Measurements from ENCODE around the gene MBD2. TPM values are rescaled to one million over a fixed set of nuclear protein-coding genes. Genes with fewer than 3 reads are reported as not detected.
"Not testable (repeated sequence)": the region's sequence is repeated elsewhere in the genome, so short reads cannot be mapped to it uniquely, and the experiment has no call there.

MBD2 gene
- total RNA-seq, 4 donors from 2014 or later: 33.3 to 58.6 (median 44.6) TPM

- TF ChIP-seq, protein P1, sequence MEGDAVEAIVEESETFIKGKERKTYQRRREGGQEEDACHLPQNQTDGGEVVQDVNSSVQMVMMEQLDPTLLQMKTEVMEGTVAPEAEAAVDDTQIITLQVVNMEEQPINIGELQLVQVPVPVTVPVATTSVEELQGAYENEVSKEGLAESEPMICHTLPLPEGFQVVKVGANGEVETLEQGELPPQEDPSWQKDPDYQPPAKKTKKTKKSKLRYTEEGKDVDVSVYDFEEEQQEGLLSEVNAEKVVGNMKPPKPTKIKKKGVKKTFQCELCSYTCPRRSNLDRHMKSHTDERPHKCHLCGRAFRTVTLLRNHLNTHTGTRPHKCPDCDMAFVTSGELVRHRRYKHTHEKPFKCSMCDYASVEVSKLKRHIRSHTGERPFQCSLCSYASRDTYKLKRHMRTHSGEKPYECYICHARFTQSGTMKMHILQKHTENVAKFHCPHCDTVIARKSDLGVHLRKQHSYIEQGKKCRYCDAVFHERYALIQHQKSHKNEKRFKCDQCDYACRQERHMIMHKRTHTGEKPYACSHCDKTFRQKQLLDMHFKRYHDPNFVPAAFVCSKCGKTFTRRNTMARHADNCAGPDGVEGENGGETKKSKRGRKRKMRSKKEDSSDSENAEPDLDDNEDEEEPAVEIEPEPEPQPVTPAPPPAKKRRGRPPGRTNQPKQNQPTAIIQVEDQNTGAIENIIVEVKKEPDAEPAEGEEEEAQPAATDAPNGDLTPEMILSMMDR (IDR thresholded peaks at IDR 0.05): no peak
- peak; percentile 77 for ATAC-seq (ENCODE audit: low FRiP score)
Observed at GRCh38 chr18:54260396-54261072, 36.1 kb upstream of the MBD2 start.

DNA sequence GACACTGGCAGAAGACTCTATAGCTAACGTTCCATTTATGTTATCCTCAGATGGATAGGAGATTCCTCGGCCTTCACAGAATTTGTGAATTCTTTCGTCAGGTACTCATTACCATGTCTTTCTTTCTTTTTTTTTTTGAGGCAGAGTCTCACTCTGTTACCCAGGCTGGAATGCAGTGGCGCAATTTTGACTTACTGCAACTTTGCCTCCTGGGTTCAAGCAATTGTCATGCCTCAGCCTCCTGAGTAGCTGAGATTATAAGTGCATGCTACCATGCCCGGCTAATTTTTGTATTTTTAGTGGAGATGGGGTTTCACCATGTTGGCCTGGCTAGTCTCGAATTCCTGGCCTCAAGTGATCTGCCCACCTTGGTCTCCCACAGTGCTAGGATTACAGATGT lies 33.3 kb upstream of the MBD2 start:
- not testable (repeated sequence) for DNase-seq (ENCODE audit: low spot score)
- peak; percentile 29 for ATAC-seq (ENCODE audit: low FRiP score)

More at GRCh38 chr18:54260396-54261072, 36.1 kb upstream of the MBD2 start:
- DNase-seq (ENCODE audit: low spot score): no peak

- DNase-seq (ENCODE audit: low spot score) (no peak), ATAC-seq (ENCODE audit: low FRiP score) (peak; percentile 45)
Observed at GRCh38 chr18:54257015-54257414, 32.5 kb upstream of the MBD2 start.

DNA sequence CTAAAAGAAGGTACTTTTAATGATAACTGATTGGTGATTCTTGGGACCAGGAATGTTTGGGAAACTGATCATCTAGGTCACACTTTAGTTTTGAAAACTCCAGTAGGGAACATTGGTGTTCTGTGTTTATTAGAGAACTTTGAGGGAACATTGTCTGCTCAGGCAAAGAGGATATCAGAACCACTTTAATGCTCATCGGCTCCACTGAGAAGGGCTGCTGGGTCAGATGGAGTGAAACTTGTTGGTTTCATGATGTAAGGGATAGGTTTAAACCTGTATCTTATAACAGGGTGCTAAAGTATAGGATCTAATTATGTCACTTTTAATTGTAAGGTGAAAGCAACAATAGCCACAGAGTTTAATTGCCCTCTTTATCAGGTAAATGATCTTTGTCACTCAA lies 30.7 kb upstream of the MBD2 start:
- ATAC-seq (ENCODE audit: low FRiP score) (no peak), DNase-seq (ENCODE audit: low spot score) (no peak)
- TF ChIP-seq, protein P1 (IDR thresholded peaks at IDR 0.05): no peak

More at GRCh38 chr18:54257015-54257414, 32.5 kb upstream of the MBD2 start:
- TF ChIP-seq, protein P1 (IDR thresholded peaks at IDR 0.05): no peak

- TF ChIP-seq, protein P1 (IDR thresholded peaks at IDR 0.05): no peak
- DNase-seq (ENCODE audit: low spot score): no peak
- ATAC-seq (ENCODE audit: low FRiP score): peak; percentile 80
Observed at GRCh38 chr18:54254265-54254758, 29.8 kb upstream of the MBD2 start.

GRCh38 chr18:54251606-54252390 lies 27.3 kb upstream of the MBD2 start:
- no peak for ATAC-seq (ENCODE audit: low FRiP score)

GRCh38 chr18:54250846-54251261 lies 26.4 kb upstream of the MBD2 start:
- DNase-seq (ENCODE audit: low spot score) (no peak), ATAC-seq (ENCODE audit: low FRiP score) (no peak)
- TF ChIP-seq, protein P1 (IDR thresholded peaks at IDR 0.05): no peak

More at GRCh38 chr18:54251606-54252390, 27.3 kb upstream of the MBD2 start:
- DNase-seq (ENCODE audit: low spot score): no peak
- TF ChIP-seq, protein P1 (IDR thresholded peaks at IDR 0.05): no peak
